Adrenal gland (tissue), 5 donors: ENCODE measurements around the gene FHIT.

Source experiments
- CTCF ChIP-seq, 6 experiments: fragments of 450-650 bp in 4 of 6; fragments of 200-600 bp in 2 of 6; sonication (generic) in 1 of 6; IDR thresholded peaks; 1 replicate in 5 of 6; 2 replicates in 1 of 6; pipeline versions ENCODE4 v1.5.1 to v1.8.0; 2016 to 2021; ENCODE audit warnings: antibody characterized with exemption in 6 of 6, mild to moderate bottlenecking in 2 of 6, moderate library complexity in 1 of 6
- POLR2A ChIP-seq, 2 donors: fragments of 450-650 bp; IDR thresholded peaks; one replicate each; pipeline ENCODE4 v1.6.1; 2017; ENCODE audit warnings: antibody characterized with exemption in 2 of 2, mild to moderate bottlenecking in 2 of 2, moderate library complexity in 1 of 2
- donor health status: DM: no; HTN: no; CAD: no.

- no peak for TF ChIP-seq CTCF (IDR thresholded peaks at IDR 0.05)
- TF ChIP-seq POLR2A (IDR thresholded peaks at IDR 0.05), result no peak
Measured at GRCh38 chr3:59920822-59921221, 1330.4 kb downstream of the FHIT start.
